Measurements from ENCODE around the gene DPYSL4. TPM values are rescaled to one million over a fixed set of nuclear protein-coding genes. Genes with fewer than 3 reads are reported as not detected.

The DPYSL4 gene
- total RNA-seq, 2 experiments from 2014 or later = 5.2 to 8.5 TPM

- POLR2A ChIA-PET = no interaction called here
- no peaks in the 10 kb centered on the region for H3K36me3 Mint-ChIP-seq
- no peaks in the 10 kb centered on the region for H3K9me3 Mint-ChIP-seq
- H3K4me1 Mint-ChIP-seq = no peaks in the 10 kb centered on the region
- H3K27ac Mint-ChIP-seq = no peak overlapping the region
- H3K4me3 Mint-ChIP-seq = no peak overlapping the region
- ATAC-seq (ENCODE audit: low read depth) = no peak
- H3K27me3 Mint-ChIP-seq = no peaks in the 10 kb centered on the region
- DNase-seq = no peak
Measured at GRCh38 chr10:132145521-132146185, 41.1 kb upstream of the DPYSL4 start.

- Mint-ChIP-seq H3K36me3 (no peaks in the 10 kb centered on the region), H3K4me3 (no peak overlapping the region), H3K9me3 (no peaks in the 10 kb centered on the region), H3K4me1 (no peaks in the 10 kb centered on the region), H3K27me3 (no peaks in the 10 kb centered on the region), H3K27ac (no peak overlapping the region)
- DNase-seq (no peak), ATAC-seq (ENCODE audit: low read depth) (no peak)
- POLR2A ChIA-PET = no interaction called here
Measured at GRCh38 chr10:132146271-132146671, 40.5 kb upstream of the DPYSL4 start.

- Mint-ChIP-seq H3K27me3 (no peaks in the 10 kb centered on the region), H3K4me3 (no peak overlapping the region), H3K4me1 (no peaks in the 10 kb centered on the region), H3K36me3 (no peaks in the 10 kb centered on the region), H3K27ac (no peak overlapping the region), H3K9me3 (no peaks in the 10 kb centered on the region)
- DNase-seq = no peak
- POLR2A ChIA-PET = no interaction called here
- ATAC-seq (ENCODE audit: low read depth) = no peak
Measured at GRCh38 chr10:132146941-132147915, 39.5 kb upstream of the DPYSL4 start.

GRCh38 chr10:132148261-132149251, 38.2 kb upstream of the DPYSL4 start:
- Mint-ChIP-seq H3K9me3 (no peaks in the 10 kb centered on the region), H3K4me1 (no peaks in the 10 kb centered on the region), H3K27ac (no peak overlapping the region), H3K36me3 (no peaks in the 10 kb centered on the region), H3K4me3 (no peak overlapping the region), H3K27me3 (no peaks in the 10 kb centered on the region)
- DNase-seq = no peak
- no peak for ATAC-seq (ENCODE audit: low read depth)
- POLR2A ChIA-PET = no interaction called here

GRCh38 chr10:132149271-132149670, 37.5 kb upstream of the DPYSL4 start:
- no peaks in the 10 kb centered on the region for H3K4me1 Mint-ChIP-seq
- H3K9me3 Mint-ChIP-seq = no peaks in the 10 kb centered on the region
- POLR2A ChIA-PET = no interaction called here
- no peak overlapping the region for H3K4me3 Mint-ChIP-seq
- no peaks in the 10 kb centered on the region for H3K36me3 Mint-ChIP-seq
- DNase-seq (no peak), ATAC-seq (ENCODE audit: low read depth) (no peak)
- no peak overlapping the region for H3K27ac Mint-ChIP-seq
- H3K27me3 Mint-ChIP-seq = no peaks in the 10 kb centered on the region

GRCh38 chr10:132149917-132150316, 36.8 kb upstream of the DPYSL4 start:
- no peak for DNase-seq
- H3K4me1 Mint-ChIP-seq = no peaks in the 10 kb centered on the region
- no peaks in the 10 kb centered on the region for H3K27me3 Mint-ChIP-seq
- no peak overlapping the region for H3K27ac Mint-ChIP-seq
- no peaks in the 10 kb centered on the region for H3K36me3 Mint-ChIP-seq
- H3K9me3 Mint-ChIP-seq = no peaks in the 10 kb centered on the region
- POLR2A ChIA-PET = no interaction called here
- no peak overlapping the region for H3K4me3 Mint-ChIP-seq
- ATAC-seq (ENCODE audit: low read depth) = no peak

- Mint-ChIP-seq H3K36me3 (no peaks in the 10 kb centered on the region), H3K27ac (no peak overlapping the region), H3K4me3 (no peak overlapping the region), H3K4me1 (no peaks in the 10 kb centered on the region), H3K9me3 (no peaks in the 10 kb centered on the region), H3K27me3 (no peaks in the 10 kb centered on the region)
- DNase-seq (no peak), ATAC-seq (ENCODE audit: low read depth) (no peak)
- POLR2A ChIA-PET = no interaction called here
Measured at GRCh38 chr10:132150777-132151176, 36.0 kb upstream of the DPYSL4 start.

- Mint-ChIP-seq H3K36me3 (no peaks in the 10 kb centered on the region), H3K4me1 (no peaks in the 10 kb centered on the region), H3K9me3 (no peaks in the 10 kb centered on the region), H3K4me3 (no peak overlapping the region), H3K27me3 (no peaks in the 10 kb centered on the region), H3K27ac (no peak overlapping the region)
- ATAC-seq (ENCODE audit: low read depth) (no peak), DNase-seq (no peak)
- POLR2A ChIA-PET = no interaction called here
Measured at GRCh38 chr10:132151286-132151950, 35.3 kb upstream of the DPYSL4 start.

GRCh38 chr10:132151951-132152505, 34.7 kb upstream of the DPYSL4 start:
- POLR2A ChIA-PET = no interaction called here
- H3K27me3 Mint-ChIP-seq = no peaks in the 10 kb centered on the region
- no peak for ATAC-seq (ENCODE audit: low read depth)

GRCh38 chr10:132152896-132153580, 33.7 kb upstream of the DPYSL4 start:
- POLR2A ChIA-PET = no interaction called here
- Mint-ChIP-seq H3K27me3 (no peaks in the 10 kb centered on the region), H3K27ac (no peak overlapping the region), H3K4me3 (no peak overlapping the region), H3K9me3 (no peaks in the 10 kb centered on the region), H3K4me1 (no peaks in the 10 kb centered on the region), H3K36me3 (no peaks in the 10 kb centered on the region)
- no peak for ATAC-seq (ENCODE audit: low read depth)
- no peak for DNase-seq

More at GRCh38 chr10:132151951-132152505, 34.7 kb upstream of the DPYSL4 start:
- no peak for DNase-seq
- no peak overlapping the region for H3K4me3 Mint-ChIP-seq
- no peaks in the 10 kb centered on the region for H3K4me1 Mint-ChIP-seq
- no peaks in the 10 kb centered on the region for H3K36me3 Mint-ChIP-seq
- no peak overlapping the region for H3K27ac Mint-ChIP-seq
- no peaks in the 10 kb centered on the region for H3K9me3 Mint-ChIP-seq

GRCh38 chr10:132153616-132154217, 33.0 kb upstream of the DPYSL4 start:
- no peaks in the 10 kb centered on the region for H3K9me3 Mint-ChIP-seq
- no peaks in the 10 kb centered on the region for H3K27me3 Mint-ChIP-seq
- no peak for ATAC-seq (ENCODE audit: low read depth)
- no peaks in the 10 kb centered on the region for H3K36me3 Mint-ChIP-seq
- no peak for DNase-seq
- POLR2A ChIA-PET = no interaction called here
- H3K27ac Mint-ChIP-seq = no peak overlapping the region
- no peak overlapping the region for H3K4me3 Mint-ChIP-seq
- peaks cover 3% of the 10 kb centered on the region for H3K4me1 Mint-ChIP-seq

GRCh38 chr10:132154440-132154839, 32.3 kb upstream of the DPYSL4 start:
- peaks cover 5% of the 10 kb centered on the region for H3K4me1 Mint-ChIP-seq
- no peaks in the 10 kb centered on the region for H3K9me3 Mint-ChIP-seq
- no peaks in the 10 kb centered on the region for H3K27me3 Mint-ChIP-seq
- no peak overlapping the region for H3K27ac Mint-ChIP-seq
- ATAC-seq (ENCODE audit: low read depth) = no peak
- DNase-seq = no peak
- H3K36me3 Mint-ChIP-seq = no peaks in the 10 kb centered on the region
- no peak overlapping the region for H3K4me3 Mint-ChIP-seq
- POLR2A ChIA-PET = no interaction called here
